GM12878 (cell line): ENCODE results near the gene MMP20. TPM values are rescaled to one million over a fixed set of nuclear protein-coding genes. Genes with fewer than 3 reads are reported as not detected.

Experiments used
- ATAC-seq: fragments of 200-7000 bp; cut with Tn5 transposase; 3 replicates; pipeline ENCODE4 v1.9.1; 2020; ENCODE audit warnings: mild to moderate bottlenecking, moderate library complexity
- BruUV-seq: library from RNA; stranded (reverse); fragments of 400-500 nt; replicated peaks from 2 replicates; lab custom pipeline; 2021; lab: Mats Ljungman, UMichigan
- CTCF ChIA-PET: fragments of 300-600 bp; sonication (Branson Sonifier 250); formaldehyde crosslinking; extraction: SDS; loops from one replicate; lab custom pipeline; 2021; ENCODE audit warnings: inconsistent platforms; lab: Yijun Ruan, JAX
- POLR2A ChIA-PET: fragments of 350-600 bp; formaldehyde crosslinking; extraction: SDS; loops from one replicate; lab custom pipeline; 2021; ENCODE audit warnings: inconsistent platforms; lab: Charles Lee
- RAD21 ChIA-PET: fragments of 300-600 bp; sonication (Branson Sonifier 250); formaldehyde crosslinking; loops from one replicate; lab custom pipeline; 2023; ENCODE audit warnings: antibody characterized with exemption; ENCODE audit not compliant: unreplicated experiment; lab: Charles Lee
- SMC1A ChIA-PET: fragments of 300-600 bp; sonication (Branson Sonifier 250); formaldehyde crosslinking; loops from one replicate; lab custom pipeline; 2023; ENCODE audit not compliant: unreplicated experiment, uncharacterized antibody; lab: Charles Lee
- DNase-seq: peaks from one replicate; pipeline ENCODE4 v3.0.0-alpha.2; 2011; ENCODE audit warnings: low read depth, low spot score
- FAIRE-seq: peaks from 3 replicates; lab custom pipeline; 2011; peaks lifted over from hg19 to GRCh38; lab: Jason Lieb, UNC
- H2AFZ ChIP-seq: 2 replicates; pipeline ENCODE4 v1.6.0; 2011; ENCODE audit warnings: low read depth, low read length, control low read depth; ENCODE audit not compliant: control insufficient read depth
- H3K27ac ChIP-seq: 2 replicates; pipeline ENCODE4 v1.5.1; 2011; ENCODE audit warnings: control low read depth; ENCODE audit not compliant: control insufficient read depth, insufficient read depth
- H3K27me3 ChIP-seq, 2 experiments: replicated peaks in 1 of 2; 2 replicates each; pipeline versions ENCODE4 v1.6.0 to v1.6.1; 2011; ENCODE audit warnings: low read length in 1 of 2; ENCODE audit not compliant: control insufficient read depth in 2 of 2, insufficient read depth in 2 of 2
- H3K36me3 ChIP-seq, 2 experiments: 2 replicates each; pipeline ENCODE4 v1.5.1; 2011; ENCODE audit warnings: low read length in 1 of 2; ENCODE audit not compliant: control insufficient read depth in 2 of 2, insufficient read depth in 2 of 2
- H3K4me1 ChIP-seq: 2 replicates; pipeline ENCODE4 v1.6.1; 2011; ENCODE audit warnings: mild to moderate bottlenecking, low read length, moderate library complexity, mixed read lengths; ENCODE audit not compliant: control insufficient read depth, insufficient read depth
- H3K4me2 ChIP-seq: 2 replicates; pipeline ENCODE4 v1.6.0; 2011; ENCODE audit warnings: control low read depth; ENCODE audit not compliant: control insufficient read depth, insufficient read depth
- H3K4me3 ChIP-seq: fragments of 200-600 bp; sonication (generic); 2 replicates; pipeline ENCODE4 v1.5.1; 2016
- H3K79me2 ChIP-seq: 2 replicates; pipeline ENCODE4 v1.6.0; 2011; ENCODE audit warnings: low read length; ENCODE audit not compliant: control insufficient read depth, insufficient read depth
- H3K9ac ChIP-seq: 2 replicates; pipeline ENCODE4 v1.8.0; 2011; ENCODE audit warnings: low read length, control low read depth, mixed read lengths; ENCODE audit not compliant: control insufficient read depth, insufficient read depth
- H3K9me3 ChIP-seq: replicated peaks from 3 replicates; pipeline ENCODE4 v1.5.1; 2011; ENCODE audit warnings: mild to moderate bottlenecking, low read length; ENCODE audit not compliant: control insufficient read depth, insufficient read depth
- H4K20me1 ChIP-seq: 2 replicates; pipeline ENCODE4 v1.6.0; 2011; ENCODE audit not compliant: control insufficient read depth, insufficient read depth
- BHLHE40 ChIP-seq, 2 experiments: fragments of 450-650 bp in 1 of 2; IDR thresholded peaks; 2 replicates each; pipeline ENCODE4 v1.6.1; 2011 to 2017; ENCODE audit warnings: low read depth in 2 of 2, borderline replicate concordance in 1 of 2, improper control_type of control experiment in 1 of 2, low read length in 1 of 2, mild to moderate bottlenecking in 1 of 2
- CHD1 ChIP-seq: IDR thresholded peaks from 2 replicates; pipeline ENCODE4 v1.6.1; 2012; ENCODE audit warnings: low read depth, low read length, improper control_type of control experiment
- CHD2 ChIP-seq: IDR thresholded peaks from 2 replicates; pipeline ENCODE4 v1.6.1; 2011; ENCODE audit warnings: low read depth, low read length, improper control_type of control experiment, borderline replicate concordance
- DPF2 ChIP-seq: fragments of 450-650 bp; IDR thresholded peaks from 2 replicates; pipeline ENCODE4 v1.6.1; 2017; ENCODE audit warnings: mild to moderate bottlenecking
- ESRRA ChIP-seq: IDR thresholded peaks from 2 replicates; pipeline ENCODE4 v1.6.1; 2012; ENCODE audit warnings: mild to moderate bottlenecking, low read length, improper control_type of control experiment
- FOXM1 ChIP-seq: IDR thresholded peaks from 2 replicates; pipeline ENCODE4 v1.6.1; 2012; ENCODE audit warnings: low read depth, mild to moderate bottlenecking, inconsistent platforms, low read length, moderate library complexity
- HDAC6 ChIP-seq: fragments of 200-600 bp; sonication (generic); IDR thresholded peaks from one replicate; pipeline ENCODE4 v1.8.0; 2017; ENCODE audit warnings: antibody characterized with exemption; ENCODE audit not compliant: unreplicated experiment
- JUNB ChIP-seq: IDR thresholded peaks from 2 replicates; pipeline ENCODE4 v1.6.1; 2016; ENCODE audit warnings: antibody characterized with exemption, mild to moderate bottlenecking
- RAD21 ChIP-seq: IDR thresholded peaks from 2 replicates; pipeline ENCODE4 v1.6.1; 2011; ENCODE audit warnings: mild to moderate bottlenecking, low read depth, low read length, moderate library complexity; ENCODE audit not compliant: insufficient read depth
- RCOR1 ChIP-seq: conservative IDR thresholded peaks from 2 replicates; pipeline ENCODE4 v1.6.1; 2012; ENCODE audit warnings: low read depth, low read length, improper control_type of control experiment
- SPI1 ChIP-seq: IDR thresholded peaks from 2 replicates; pipeline ENCODE4 v1.6.1; 2011; ENCODE audit warnings: low read depth, mild to moderate bottlenecking, low read length, moderate library complexity, borderline replicate concordance; ENCODE audit not compliant: insufficient read depth
- SUZ12 ChIP-seq: fragments of 200-600 bp; sonication (generic); IDR thresholded peaks from one replicate; pipeline ENCODE4 v1.6.1; 2018; ENCODE audit warnings: antibody characterized with exemption, mild to moderate bottlenecking; ENCODE audit not compliant: unreplicated experiment
- TARDBP ChIP-seq: IDR thresholded peaks from 2 replicates; pipeline ENCODE4 v1.6.1; 2016; ENCODE audit warnings: borderline replicate concordance
- WRNIP1 ChIP-seq: IDR thresholded peaks from 2 replicates; pipeline ENCODE4 v1.6.1; 2011; ENCODE audit warnings: low read depth, low read length, improper control_type of control experiment, borderline replicate concordance
- ZNF384 ChIP-seq: IDR thresholded peaks from 2 replicates; pipeline ENCODE4 v1.6.1; 2012; ENCODE audit warnings: low read depth, mild to moderate bottlenecking, low read length, improper control_type of control experiment, borderline replicate concordance
- ZSCAN29 ChIP-seq: fragments of 450-650 bp; IDR thresholded peaks from 2 replicates; pipeline ENCODE4 v1.6.1; 2017; ENCODE audit warnings: mild to moderate bottlenecking, moderate library complexity
- WGBS: methylation state at CpG from one replicate; pipeline ENCODE4 v1.1.6; 2016; ENCODE audit warnings: low lambda C conversion rate; ENCODE audit not compliant: insufficient replicate concordance, insufficient coverage; ENCODE audit errors: missing lambda C conversion rate; 5-methylcytosine and 5-hydroxymethylcytosine counted together
- in situ Hi-C: fragments of 300-500 bp; cut with MboI; formaldehyde crosslinking; loops from 9 replicates; pipeline ENCODE4 v1.14.3; 2018; ENCODE audit warnings: mixed read lengths
- intact Hi-C: fragments of 100-400 bp; cut with micrococcal nuclease; formaldehyde crosslinking; loops from one replicate; pipeline ENCODE4 v1.14.2; 2022; ENCODE audit not compliant: unreplicated experiment
- polyA plus RNA-seq, 11 experiments: library from polyadenylated mRNA; depleted of rRNA in 4 of 11; unstranded in 6 of 11; stranded (reverse) in 5 of 11; fragments of >200 nt; fragmentation: Nextera tagmentation in 4 of 11; fragmentation: Illumina TruSeq in 1 of 11; extraction: Ambion mirVana in 4 of 11; extraction: Trizol in 1 of 11; gene quantifications; 1 replicate in 1 of 11; 2 replicates in 10 of 11; pipeline versions ENCODE4 v1.2.1 to v1.2.3, GENCODE V29; 2011 to 2016; ENCODE audit warnings: inconsistent platforms in 2 of 11, missing spikeins in 2 of 11, low read depth in 1 of 11
- total RNA-seq, 4 experiments: library from RNA; depleted of rRNA in 3 of 4; stranded (reverse); fragments of >200 nt in 3 of 4; fragmentation: Illumina TruSeq in 1 of 4; extraction: Trizol in 1 of 4; gene quantifications; 2 replicates each; pipeline versions ENCODE4 v1.2.1 to v1.2.3, GENCODE V29; 2013 to 2021
- TF ChIP-seq, protein P1 (sequence below): fragments of 450-650 bp; IDR thresholded peaks from 2 replicates; pipeline ENCODE4 v1.6.1; 2016; ENCODE audit warnings: mild to moderate bottlenecking
- TF ChIP-seq, protein P2 (sequence below): IDR thresholded peaks from 2 replicates; pipeline ENCODE4 v1.6.1; 2012; ENCODE audit warnings: low read depth, low read length, improper control_type of control experiment
- TF ChIP-seq, protein P3 (sequence below): fragments of 450-650 bp; IDR thresholded peaks from 2 replicates; pipeline ENCODE4 v1.6.1; 2016; ENCODE audit warnings: mild to moderate bottlenecking
- TF ChIP-seq, protein P4 (sequence below): IDR thresholded peaks from 2 replicates; pipeline ENCODE4 v1.6.1; 2012; ENCODE audit warnings: low read depth, low read length, improper control_type of control experiment

MMP20 gene
- total and polyA plus RNA-seq, 10 of the 15 experiments (the other 5 are each of a cell fraction or from before 2014, with no cell fraction given), result 0.10 to 0.57 (median 0.19) TPM; not detected in 2

DNA sequence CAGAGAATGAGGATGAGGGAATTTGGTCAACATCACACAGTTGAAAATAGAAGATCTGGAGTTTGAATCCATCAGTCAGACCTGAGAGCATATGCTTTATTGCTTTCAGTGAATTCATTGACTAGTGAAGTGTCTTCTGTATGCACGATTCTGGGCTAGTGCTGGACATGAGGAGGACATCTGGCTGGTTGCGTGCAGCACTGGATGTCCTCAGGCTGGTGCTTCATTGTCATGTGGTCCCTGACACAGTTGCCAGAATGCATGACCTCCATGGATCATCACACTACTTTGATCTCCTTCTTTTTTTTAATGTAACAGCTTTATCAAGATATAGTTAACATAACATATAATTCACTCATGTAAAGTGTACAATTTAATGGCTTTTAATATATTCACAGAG is 50.1 kb downstream of the MMP20 start:
- H3K4me2 ChIP-seq, result no peak overlapping the region
- ATAC-seq (no peak), DNase-seq (no peak), FAIRE-seq (no peak)
- ChIA-PET SMC1A (interaction anchor here (0.7 to 17.3 kb wide), 10 partner anchors 10 to 184 kb away, joined by 3 to 322 read pairs (median 8); no protein-coding TSS in a partner anchor), RAD21 (interaction anchor here (1.0 to 2.4 kb wide), 5 partner anchors 11 to 123 kb away, joined by 3 to 11 read pairs (median 7); no protein-coding TSS in a partner anchor), CTCF (interaction anchor here (0.7 to 4.9 kb wide), 5 partner anchors 10 to 38 kb away, joined by 3 to 19 read pairs (median 4); no protein-coding TSS in a partner anchor), POLR2A (interaction anchor here (1.0 to 1.2 kb wide), 3 partner anchors 11 to 23 kb away, joined by 3 to 6 read pairs (median 4); no protein-coding TSS in a partner anchor)
- H3K79me2 ChIP-seq, result no peaks in the 10 kb centered on the region
- intact Hi-C loops, result no loop called here
- no peaks in the 10 kb centered on the region for H3K36me3 ChIP-seq
- no peak overlapping the region for H2AFZ ChIP-seq
- no peak overlapping the region for H3K27ac ChIP-seq
- no peaks in the 10 kb centered on the region; the same call in 1 of the 3 replicates for H3K9me3 ChIP-seq
- no peaks in the 10 kb centered on the region for H3K27me3 ChIP-seq
- no peaks in the 10 kb centered on the region for H4K20me1 ChIP-seq
- WGBS, result 95% methylated on average over 2 of the region's 2 CpGs
- 0 out of 2 replicates have a peak, but pooled peaks cover 4% of the 10 kb centered on the region for H3K4me1 ChIP-seq
- H3K9ac ChIP-seq, result no peak overlapping the region
- BruUV-seq, result no TSS peak
- TF ChIP-seq HDAC6 (no peak), ZSCAN29 (no peak), WRNIP1 (no peak), BHLHE40 (IDR thresholded peaks at IDR 0.05; ENCODE audit: borderline replicate concordance in 1 of 2, low read depth in 2 of 2, low read length in 1 of 2) (no peak), SPI1 (no peak), CHD2 (no peak), RCOR1 (no peak), ESRRA (no peak), DPF2 (no peak), ZNF384 (no peak), JUNB (no peak), CHD1 (no peak), TARDBP (no peak), RAD21 (no peak), FOXM1 (no peak), SUZ12 (no peak)
- TF ChIP-seq, protein P1, sequence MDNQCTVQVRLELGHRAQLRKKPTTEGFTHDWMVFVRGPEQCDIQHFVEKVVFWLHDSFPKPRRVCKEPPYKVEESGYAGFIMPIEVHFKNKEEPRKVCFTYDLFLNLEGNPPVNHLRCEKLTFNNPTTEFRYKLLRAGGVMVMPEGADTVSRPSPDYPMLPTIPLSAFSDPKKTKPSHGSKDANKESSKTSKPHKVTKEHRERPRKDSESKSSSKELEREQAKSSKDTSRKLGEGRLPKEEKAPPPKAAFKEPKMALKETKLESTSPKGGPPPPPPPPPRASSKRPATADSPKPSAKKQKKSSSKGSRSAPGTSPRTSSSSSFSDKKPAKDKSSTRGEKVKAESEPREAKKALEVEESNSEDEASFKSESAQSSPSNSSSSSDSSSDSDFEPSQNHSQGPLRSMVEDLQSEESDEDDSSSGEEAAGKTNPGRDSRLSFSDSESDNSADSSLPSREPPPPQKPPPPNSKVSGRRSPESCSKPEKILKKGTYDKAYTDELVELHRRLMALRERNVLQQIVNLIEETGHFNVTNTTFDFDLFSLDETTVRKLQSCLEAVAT, result no peak
- TF ChIP-seq, protein P2, sequence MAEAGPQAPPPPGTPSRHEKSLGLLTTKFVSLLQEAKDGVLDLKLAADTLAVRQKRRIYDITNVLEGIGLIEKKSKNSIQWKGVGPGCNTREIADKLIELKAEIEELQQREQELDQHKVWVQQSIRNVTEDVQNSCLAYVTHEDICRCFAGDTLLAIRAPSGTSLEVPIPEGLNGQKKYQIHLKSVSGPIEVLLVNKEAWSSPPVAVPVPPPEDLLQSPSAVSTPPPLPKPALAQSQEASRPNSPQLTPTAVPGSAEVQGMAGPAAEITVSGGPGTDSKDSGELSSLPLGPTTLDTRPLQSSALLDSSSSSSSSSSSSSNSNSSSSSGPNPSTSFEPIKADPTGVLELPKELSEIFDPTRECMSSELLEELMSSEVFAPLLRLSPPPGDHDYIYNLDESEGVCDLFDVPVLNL, result no peak
- TF ChIP-seq, protein P3, sequence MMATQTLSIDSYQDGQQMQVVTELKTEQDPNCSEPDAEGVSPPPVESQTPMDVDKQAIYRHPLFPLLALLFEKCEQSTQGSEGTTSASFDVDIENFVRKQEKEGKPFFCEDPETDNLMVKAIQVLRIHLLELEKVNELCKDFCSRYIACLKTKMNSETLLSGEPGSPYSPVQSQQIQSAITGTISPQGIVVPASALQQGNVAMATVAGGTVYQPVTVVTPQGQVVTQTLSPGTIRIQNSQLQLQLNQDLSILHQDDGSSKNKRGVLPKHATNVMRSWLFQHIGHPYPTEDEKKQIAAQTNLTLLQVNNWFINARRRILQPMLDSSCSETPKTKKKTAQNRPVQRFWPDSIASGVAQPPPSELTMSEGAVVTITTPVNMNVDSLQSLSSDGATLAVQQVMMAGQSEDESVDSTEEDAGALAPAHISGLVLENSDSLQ, result no peak
- TF ChIP-seq, protein P4, sequence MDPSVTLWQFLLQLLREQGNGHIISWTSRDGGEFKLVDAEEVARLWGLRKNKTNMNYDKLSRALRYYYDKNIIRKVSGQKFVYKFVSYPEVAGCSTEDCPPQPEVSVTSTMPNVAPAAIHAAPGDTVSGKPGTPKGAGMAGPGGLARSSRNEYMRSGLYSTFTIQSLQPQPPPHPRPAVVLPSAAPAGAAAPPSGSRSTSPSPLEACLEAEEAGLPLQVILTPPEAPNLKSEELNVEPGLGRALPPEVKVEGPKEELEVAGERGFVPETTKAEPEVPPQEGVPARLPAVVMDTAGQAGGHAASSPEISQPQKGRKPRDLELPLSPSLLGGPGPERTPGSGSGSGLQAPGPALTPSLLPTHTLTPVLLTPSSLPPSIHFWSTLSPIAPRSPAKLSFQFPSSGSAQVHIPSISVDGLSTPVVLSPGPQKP, result no peak
- no peak overlapping the region for H3K4me3 ChIP-seq
- in situ Hi-C loops, result no loop called here
